8988T (cell line): ENCODE results near the gene NCKAP5.

Experiments
- DNase-seq: peaks from one replicate; pipeline ENCODE4 v3.0.0; 2011

NCKAP5 gene

GRCh38 chr2:132641819-132642218 lies 926.4 kb downstream of the NCKAP5 start:
- DNase-seq: no peak

- no peak for DNase-seq
These were observed 928.1 kb downstream of the NCKAP5 start for GRCh38 chr2:132640116-132640515.

- DNase-seq: no peak
These were observed 929.8 kb downstream of the NCKAP5 start for GRCh38 chr2:132638313-132639040.

- no peak for DNase-seq
These were observed 931.9 kb downstream of the NCKAP5 start for GRCh38 chr2:132636346-132636745.

GRCh38 chr2:132633635-132634034 lies 934.6 kb downstream of the NCKAP5 start:
- no peak for DNase-seq

GRCh38 chr2:132632000-132632649 lies 936.1 kb downstream of the NCKAP5 start:
- DNase-seq: no peak

- DNase-seq: no peak
These were observed 940.7 kb downstream of the NCKAP5 start for GRCh38 chr2:132627536-132627935.

- DNase-seq: no peak
These were observed 945.0 kb downstream of the NCKAP5 start for GRCh38 chr2:132623096-132623839.
